Measurements from ENCODE around the gene BANP. TPM values are rescaled to one million over a fixed set of nuclear protein-coding genes. Genes with fewer than 3 reads are reported as not detected.

BANP gene
- total and polyA plus RNA-seq, 2 of the 8 experiments (the other 6 are each of a cell fraction or from before 2014, with no cell fraction given): 25.8 to 39.8 TPM

DNA sequence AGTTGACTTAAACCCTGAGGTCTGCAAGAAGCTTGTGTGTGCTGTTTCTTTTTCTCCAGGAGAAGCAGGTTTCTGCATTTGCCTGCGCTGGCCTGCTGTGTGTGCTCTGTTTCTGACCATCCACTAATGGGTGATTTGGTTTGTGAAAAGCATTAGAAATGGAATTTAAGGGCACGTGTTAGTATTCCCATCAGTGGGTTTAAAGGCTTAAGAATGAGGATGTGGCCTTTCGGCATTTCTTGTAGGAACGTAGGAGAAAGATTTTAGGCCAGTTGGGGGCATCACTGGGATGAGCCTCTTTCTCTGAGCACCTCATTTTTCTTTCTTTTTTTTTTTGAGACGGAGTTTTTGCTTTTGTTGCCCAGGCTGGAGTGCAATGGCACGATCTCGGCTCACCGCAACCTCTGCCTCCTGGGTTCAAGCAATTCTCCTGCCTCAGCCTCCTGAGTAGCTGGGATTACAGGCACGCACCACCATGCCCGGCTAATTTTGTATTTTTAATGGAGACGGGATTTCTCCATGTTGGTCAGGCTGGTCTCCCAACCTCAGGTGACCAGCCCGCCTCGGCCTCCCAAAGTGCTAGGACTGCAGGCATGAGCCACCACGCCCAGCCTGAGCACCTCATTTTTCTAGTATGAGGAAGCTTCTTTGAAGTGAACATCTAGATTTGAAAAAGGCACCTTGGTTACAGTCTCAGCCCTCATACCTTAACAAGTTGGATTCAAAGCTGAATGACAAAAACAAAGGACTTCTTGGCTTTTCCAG, 110.3 kb downstream of the BANP start:
- FAIRE-seq: no peak
- Histone ChIP-seq H4K8ac (ENCODE audit: extremely low read depth, insufficient read depth, low read length) (no peak overlapping the region), H3K79me2 (ENCODE audit: control insufficient read depth in 1 of 2, insufficient read depth in 2 of 2, low read length in 2 of 2) (no peaks in the 10 kb centered on the region), H2BK120ac (replicated peaks; ENCODE audit: low read depth, low read length) (no peak overlapping the region), H3K27ac (ENCODE audit: low read depth, low read length) (no peak overlapping the region), H3K14ac (ENCODE audit: insufficient read length) (no peak overlapping the region), H2BK12ac (ENCODE audit: low read depth, low read length) (no peak overlapping the region), H4K91ac (replicated peaks; ENCODE audit: insufficient read length, low read length) (no peak overlapping the region), H3K9ac (replicated peaks in 1 of 4; ENCODE audit: extremely low read depth in 1 of 4, low read depth in 3 of 4, low read length in 3 of 4) (no peak overlapping the region), H2BK20ac (ENCODE audit: low read length) (no peak overlapping the region), H2AFZ (ENCODE audit: low read length) (no peak overlapping the region), H3K4me1 (replicated peaks in 1 of 4; ENCODE audit: control insufficient read depth in 3 of 4, insufficient read depth in 4 of 4, low read length in 3 of 4) (peaks cover 0 to 8% (median 4%) of the 10 kb centered on the region in 4 experiments; a peak in 3 of 7 replicates), H4K5ac (ENCODE audit: insufficient read length, low read depth, low read length) (no peak overlapping the region), H2BK5ac (ENCODE audit: low read depth, low read length) (no peak overlapping the region), H3K18ac (ENCODE audit: extremely low read depth, low read length) (no peak overlapping the region), H3K79me1 (ENCODE audit: low read depth, low read length) (no peaks in the 10 kb centered on the region), H3K23me2 (ENCODE audit: low read depth, low read length) (no peaks in the 10 kb centered on the region), H4K20me1 (replicated peaks in 1 of 2; ENCODE audit: control insufficient read depth in 1 of 2, insufficient read depth in 2 of 2, low read length in 2 of 2) (no peaks in the 10 kb centered on the region), H3K36me3 (ENCODE audit: control insufficient read depth in 2 of 4, insufficient read depth in 4 of 4, low read length in 3 of 4) (peaks cover 0 to 3% (median 0%) of the 10 kb centered on the region in 4 experiments; a peak in 1 of 8 replicates), H2AK5ac (ENCODE audit: low read depth, low read length) (no peak overlapping the region), H3K4ac (replicated peaks; ENCODE audit: insufficient read length, low read depth, low read length) (no peak overlapping the region), H2BK15ac (ENCODE audit: low read length) (no peak overlapping the region), H3K9me3 (ENCODE audit: insufficient read depth in 2 of 2, low read depth in 1 of 2, low read length in 1 of 2) (no peaks in the 10 kb centered on the region), H3K4me3 (ENCODE audit: extremely low read depth in 1 of 4, insufficient read depth in 2 of 4, low read depth in 3 of 4, low read length in 4 of 4) (no peak overlapping the region), H3K4me2 (ENCODE audit: insufficient read depth in 1 of 2, low read depth in 2 of 2, low read length in 2 of 2) (no peak overlapping the region), H3K23ac (ENCODE audit: insufficient read length) (no peak overlapping the region), H3K27me3 (replicated peaks in 1 of 4; ENCODE audit: control insufficient read depth in 3 of 4, extremely low read depth in 1 of 4, insufficient read depth in 3 of 4, low read length in 3 of 4) (no peaks in the 10 kb centered on the region), H3K56ac (replicated peaks; ENCODE audit: insufficient read length, low read depth, low read length) (no peak overlapping the region)
- CTCF ChIA-PET (ENCODE audit: partially characterized antibody): interaction anchor here (0.6 to 4.3 kb wide), 4 partner anchors 9 to 79 kb away, joined by 3 to 13 read pairs (median 3); no protein-coding TSS in a partner anchor
- no peak for TF ChIP-seq RAD21 (IDR thresholded peaks at IDR 0.05 in 1 of 2, conservative IDR thresholded peaks at IDR 0.05 in 1 of 2; ENCODE audit: low read depth in 2 of 2, low read length in 2 of 2)
- no peak for TF ChIP-seq TEAD4 (IDR thresholded peaks at IDR 0.05; ENCODE audit: low read depth, low read length)
- TF ChIP-seq, protein P1, sequence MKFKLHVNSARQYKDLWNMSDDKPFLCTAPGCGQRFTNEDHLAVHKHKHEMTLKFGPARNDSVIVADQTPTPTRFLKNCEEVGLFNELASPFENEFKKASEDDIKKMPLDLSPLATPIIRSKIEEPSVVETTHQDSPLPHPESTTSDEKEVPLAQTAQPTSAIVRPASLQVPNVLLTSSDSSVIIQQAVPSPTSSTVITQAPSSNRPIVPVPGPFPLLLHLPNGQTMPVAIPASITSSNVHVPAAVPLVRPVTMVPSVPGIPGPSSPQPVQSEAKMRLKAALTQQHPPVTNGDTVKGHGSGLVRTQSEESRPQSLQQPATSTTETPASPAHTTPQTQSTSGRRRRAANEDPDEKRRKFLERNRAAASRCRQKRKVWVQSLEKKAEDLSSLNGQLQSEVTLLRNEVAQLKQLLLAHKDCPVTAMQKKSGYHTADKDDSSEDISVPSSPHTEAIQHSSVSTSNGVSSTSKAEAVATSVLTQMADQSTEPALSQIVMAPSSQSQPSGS (IDR thresholded peaks at IDR 0.05; ENCODE audit: low read length): no peak
- TF ChIP-seq HDAC2 (IDR thresholded peaks at IDR 0.05; ENCODE audit: borderline replicate concordance in 1 of 2, low read depth in 2 of 2, low read length in 2 of 2): no peak
- TF ChIP-seq ZNF274 (IDR thresholded peaks at IDR 0.05; ENCODE audit: borderline replicate concordance, extremely low read depth, low read length): no peak
- no peak for TF ChIP-seq RFX5 (IDR thresholded peaks at IDR 0.05; ENCODE audit: borderline replicate concordance, low read depth, low read length)
- TF ChIP-seq, protein P2, sequence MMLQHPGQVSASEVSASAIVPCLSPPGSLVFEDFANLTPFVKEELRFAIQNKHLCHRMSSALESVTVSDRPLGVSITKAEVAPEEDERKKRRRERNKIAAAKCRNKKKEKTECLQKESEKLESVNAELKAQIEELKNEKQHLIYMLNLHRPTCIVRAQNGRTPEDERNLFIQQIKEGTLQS (IDR thresholded peaks at IDR 0.05; ENCODE audit: insufficient read depth, low read depth, low read length): no peak
- TF ChIP-seq RBBP5 (IDR thresholded peaks at IDR 0.05; ENCODE audit: borderline replicate concordance, low read depth, low read length): no peak
- no peak for TF ChIP-seq KDM4A (IDR thresholded peaks at IDR 0.05; ENCODE audit: low read depth, low read length, severe bottlenecking)
- 94% methylated on average over 10 of the region's 14 CpGs; no CpG with 5 or more reads in 1 of the 2 experiments for WGBS, 2 experiments (ENCODE audit: extremely low coverage in 1 of 2, insufficient coverage in 1 of 2, insufficient read length in 1 of 2, insufficient replicate concordance in 2 of 2, low coverage in 1 of 2, low lambda C conversion rate in 2 of 2, missing lambda C conversion rate in 1 of 2)
- POLR2A ChIA-PET (ENCODE audit: partially characterized antibody): no interaction called here
- no peak for DNase-seq (ENCODE audit: low read depth in 1 of 2, low spot score in 2 of 2)
